GM21423 (cell line): ENCODE data around the gene CACNG8.

Experiments used
- ATAC-seq: cut with Tn5 transposase; IDR thresholded peaks from one replicate; pipeline ENCODE4 v1.9.1; 2021; ENCODE audit warnings: mild to moderate bottlenecking, moderate library complexity; ENCODE audit not compliant: unreplicated experiment

Gene CACNG8

GRCh38 chr19:53992211-53992610 lies 29.5 kb downstream of the CACNG8 start:
- no peak for ATAC-seq

GRCh38 chr19:53992815-53993214 lies 30.1 kb downstream of the CACNG8 start:
- ATAC-seq: no peak

GRCh38 chr19:53993448-53993847 lies 30.7 kb downstream of the CACNG8 start:
- ATAC-seq: no peak

GRCh38 chr19:53994811-53995210 lies 32.1 kb downstream of the CACNG8 start:
- ATAC-seq: no peak

GRCh38 chr19:53998223-53998622 lies 35.5 kb downstream of the CACNG8 start:
- no peak for ATAC-seq

GRCh38 chr19:53999694-54000093 lies 37.0 kb downstream of the CACNG8 start:
- no peak for ATAC-seq

- no peak for ATAC-seq
These were observed 38.8 kb downstream of the CACNG8 start for GRCh38 chr19:54001496-54001895.

- no peak for ATAC-seq
These were observed 40.0 kb downstream of the CACNG8 start for GRCh38 chr19:54002495-54003315.

GRCh38 chr19:54009440-54009839 lies 46.7 kb downstream of the CACNG8 start:
- ATAC-seq: no peak

GRCh38 chr19:54010474-54010873 lies 47.7 kb downstream of the CACNG8 start:
- no peak for ATAC-seq

GRCh38 chr19:54011507-54012211 lies 48.9 kb downstream of the CACNG8 start:
- no peak for ATAC-seq

GRCh38 chr19:54013866-54014265 lies 51.1 kb downstream of the CACNG8 start:
- ATAC-seq: no peak

- ATAC-seq: no peak
These were observed 52.3 kb downstream of the CACNG8 start for GRCh38 chr19:54014920-54015560.

GRCh38 chr19:54017261-54017660 lies 54.5 kb downstream of the CACNG8 start:
- ATAC-seq: no peak

GRCh38 chr19:54021363-54021762 lies 58.6 kb downstream of the CACNG8 start:
- no peak for ATAC-seq

- no peak for ATAC-seq
These were observed 59.2 kb downstream of the CACNG8 start for GRCh38 chr19:54021932-54022331.

- no peak for ATAC-seq
These were observed 60.5 kb downstream of the CACNG8 start for GRCh38 chr19:54023191-54023590.

- no peak for ATAC-seq
These were observed 61.9 kb downstream of the CACNG8 start for GRCh38 chr19:54024660-54025059.

- no peak for ATAC-seq
These were observed 63.9 kb downstream of the CACNG8 start for GRCh38 chr19:54026656-54027055.

GRCh38 chr19:54029301-54029700 lies 66.6 kb downstream of the CACNG8 start:
- ATAC-seq: no peak

GRCh38 chr19:54029930-54030490 lies 67.3 kb downstream of the CACNG8 start:
- ATAC-seq: no peak
